Fibroblast of lung (primary cell): ENCODE data around the gene CNOT2. TPM values are rescaled to one million over a fixed set of nuclear protein-coding genes. Genes with fewer than 3 reads are reported as not detected.
A peak's percentile ranks its signal among the peaks of the same experiment; 100 is the strongest.

Experiments
- DNase-seq, 2 donors: peaks; one replicate each; pipeline versions ENCODE4 v3.0.0 to v3.0.0-alpha.2; 2010; ENCODE audit warnings: low read depth in 2 of 2
- H2AFZ ChIP-seq: 2 replicates; pipeline ENCODE4 v1.5.1; 2012; ENCODE audit warnings: low read length, control low read depth, inconsistent platforms
- H3K27ac ChIP-seq: 2 replicates; pipeline ENCODE4 v1.5.1; 2011; ENCODE audit warnings: low read length, control low read depth; ENCODE audit not compliant: insufficient read depth
- H3K27me3 ChIP-seq: 2 replicates; pipeline ENCODE4 v1.5.1; 2011; ENCODE audit warnings: mild to moderate bottlenecking, low read length; ENCODE audit not compliant: control insufficient read depth, insufficient read depth
- H3K36me3 ChIP-seq: 2 replicates; pipeline ENCODE4 v1.5.1; 2011; ENCODE audit warnings: low read length; ENCODE audit not compliant: control insufficient read depth, insufficient read depth
- H3K4me1 ChIP-seq: 2 replicates; pipeline ENCODE4 v1.5.1; 2011; ENCODE audit warnings: low read length; ENCODE audit not compliant: control insufficient read depth, insufficient read depth; ENCODE audit errors: extremely low read depth
- H3K4me2 ChIP-seq: 2 replicates; pipeline ENCODE4 v1.5.1; 2011; ENCODE audit warnings: low read length, control low read depth; ENCODE audit not compliant: insufficient read depth; ENCODE audit errors: extremely low read depth
- H3K4me3 ChIP-seq, 4 experiments: fragments of 200-600 bp in 1 of 4; sonication (generic) in 1 of 4; replicated peaks in 1 of 4; 2 replicates each; pipeline ENCODE4 v1.5.1; 2011 to 2016; ENCODE audit warnings: low read length in 4 of 4, low read depth in 3 of 4, mild to moderate bottlenecking in 3 of 4, control low read depth in 2 of 4, inconsistent platforms in 1 of 4, mixed read lengths in 1 of 4; ENCODE audit not compliant: insufficient read depth in 1 of 4; ENCODE audit errors: control extremely low read depth in 1 of 4
- H3K79me2 ChIP-seq: 2 replicates; pipeline ENCODE4 v1.5.1; 2012; ENCODE audit warnings: mild to moderate bottlenecking, low read length, inconsistent platforms; ENCODE audit not compliant: control insufficient read depth, insufficient read depth
- H3K9ac ChIP-seq: 2 replicates; pipeline ENCODE4 v1.5.1; 2011; ENCODE audit warnings: mild to moderate bottlenecking, low read length, control low read depth; ENCODE audit not compliant: insufficient read depth
- H3K9me3 ChIP-seq: 2 replicates; pipeline ENCODE4 v1.5.1; 2012; ENCODE audit warnings: low read depth, low read length; ENCODE audit not compliant: control insufficient read depth, insufficient read depth
- H4K20me1 ChIP-seq: 2 replicates; pipeline ENCODE4 v1.5.1; 2011; ENCODE audit warnings: low read length; ENCODE audit not compliant: control insufficient read depth, insufficient read depth; ENCODE audit errors: extremely low read depth
- EZH2 ChIP-seq: IDR thresholded peaks from 2 replicates; pipeline ENCODE4 v1.5.1; 2012; ENCODE audit warnings: low read length, control low read depth, mild to moderate bottlenecking; ENCODE audit errors: missing control alignments
- polyA plus RNA-seq, 2 donors: library from polyadenylated mRNA; depleted of rRNA in 1 of 2; stranded (reverse) in 1 of 2; unstranded in 1 of 2; fragments of >200 nt; gene quantifications; 2 replicates each; pipeline ENCODE4 v1.2.1, GENCODE V29; 2011 to 2012; ENCODE audit warnings: missing spikeins in 1 of 2
- total RNA-seq: library from RNA; depleted of rRNA; stranded (reverse); fragments of >200 nt; gene quantifications from 2 replicates; pipeline ENCODE4 v1.2.1, GENCODE V29; 2014
- TF ChIP-seq, protein P1 (sequence below), 2 donors: IDR thresholded peaks in 1 of 2; conservative IDR thresholded peaks in 1 of 2; 1 replicate in 1 of 2; 2 replicates in 1 of 2; pipeline ENCODE4 v1.5.1; 2011 to 2012; ENCODE audit warnings: low read length in 2 of 2, control low read depth in 1 of 2, inconsistent platforms in 1 of 2, low read depth in 1 of 2, mild to moderate bottlenecking in 1 of 2

The CNOT2 gene
- total and polyA plus RNA-seq, 2 donors (not counting 1 experiment from before 2014, with no cell fraction given): 95.2 to 116 TPM

DNA sequence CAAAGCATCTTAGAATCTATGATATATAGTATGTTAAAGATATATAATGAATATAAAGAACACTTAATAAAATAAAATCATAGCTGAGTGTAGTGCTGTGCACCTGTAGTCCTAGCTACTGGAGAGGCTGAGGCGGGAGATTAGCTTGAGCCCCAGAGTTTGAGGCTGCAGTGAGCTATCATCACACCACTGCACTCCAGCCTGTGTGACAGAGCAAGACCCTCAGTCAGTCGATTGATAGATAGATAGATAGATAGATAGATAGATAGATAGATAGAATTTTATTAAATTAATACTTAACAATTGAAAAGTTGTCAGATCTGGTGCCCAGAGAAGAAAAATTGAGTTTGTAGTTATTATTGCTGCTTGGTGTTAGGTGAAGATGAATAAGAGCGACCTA is 40.0 kb downstream of the CNOT2 start:
- H3K4me3 ChIP-seq: no peak overlapping the region
- no peak overlapping the region for H3K27ac ChIP-seq
- no peaks in the 10 kb centered on the region for H3K36me3 ChIP-seq
- H3K9me3 ChIP-seq: no peaks in the 10 kb centered on the region
- DNase-seq: no peak
- H2AFZ ChIP-seq: no peak overlapping the region
- no peak overlapping the region for H3K9ac ChIP-seq
- H3K27me3 ChIP-seq: no peaks in the 10 kb centered on the region
- H3K4me2 ChIP-seq: no peak overlapping the region
- TF ChIP-seq EZH2: no peak
- TF ChIP-seq, protein P1, sequence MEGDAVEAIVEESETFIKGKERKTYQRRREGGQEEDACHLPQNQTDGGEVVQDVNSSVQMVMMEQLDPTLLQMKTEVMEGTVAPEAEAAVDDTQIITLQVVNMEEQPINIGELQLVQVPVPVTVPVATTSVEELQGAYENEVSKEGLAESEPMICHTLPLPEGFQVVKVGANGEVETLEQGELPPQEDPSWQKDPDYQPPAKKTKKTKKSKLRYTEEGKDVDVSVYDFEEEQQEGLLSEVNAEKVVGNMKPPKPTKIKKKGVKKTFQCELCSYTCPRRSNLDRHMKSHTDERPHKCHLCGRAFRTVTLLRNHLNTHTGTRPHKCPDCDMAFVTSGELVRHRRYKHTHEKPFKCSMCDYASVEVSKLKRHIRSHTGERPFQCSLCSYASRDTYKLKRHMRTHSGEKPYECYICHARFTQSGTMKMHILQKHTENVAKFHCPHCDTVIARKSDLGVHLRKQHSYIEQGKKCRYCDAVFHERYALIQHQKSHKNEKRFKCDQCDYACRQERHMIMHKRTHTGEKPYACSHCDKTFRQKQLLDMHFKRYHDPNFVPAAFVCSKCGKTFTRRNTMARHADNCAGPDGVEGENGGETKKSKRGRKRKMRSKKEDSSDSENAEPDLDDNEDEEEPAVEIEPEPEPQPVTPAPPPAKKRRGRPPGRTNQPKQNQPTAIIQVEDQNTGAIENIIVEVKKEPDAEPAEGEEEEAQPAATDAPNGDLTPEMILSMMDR (conservative IDR thresholded peaks at IDR 0.05 in 1 of 2, IDR thresholded peaks at IDR 0.05 in 1 of 2; ENCODE audit: low read depth in 1 of 2, low read length in 2 of 2): no peak
- H4K20me1 ChIP-seq: no peaks in the 10 kb centered on the region
- H3K4me1 ChIP-seq: no peaks in the 10 kb centered on the region
- peaks cover 5% of the 10 kb centered on the region for H3K79me2 ChIP-seq

DNA sequence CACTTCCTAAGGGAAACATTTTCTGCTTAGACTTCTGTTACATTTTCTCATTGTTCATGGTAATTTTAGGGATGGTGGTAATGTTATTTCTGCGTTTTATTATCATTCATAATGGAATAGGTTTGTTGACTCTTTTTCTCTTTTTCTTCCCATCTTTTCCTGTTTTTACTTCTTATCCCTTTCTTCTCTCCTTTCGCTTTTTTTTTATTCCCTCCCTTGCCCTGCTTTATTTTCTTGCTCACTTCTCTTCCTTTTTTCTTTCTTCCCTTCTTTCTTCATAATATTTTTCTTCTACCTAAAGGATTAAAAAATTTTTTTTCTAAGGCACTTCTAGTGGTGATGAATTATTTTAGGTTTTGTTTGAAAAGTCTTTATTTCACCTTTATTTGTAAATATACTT is 45.6 kb downstream of the CNOT2 start:
- TF ChIP-seq, protein P1 (conservative IDR thresholded peaks at IDR 0.05 in 1 of 2, IDR thresholded peaks at IDR 0.05 in 1 of 2; ENCODE audit: low read depth in 1 of 2, low read length in 2 of 2): no peak
- no peak for TF ChIP-seq EZH2
- Histone ChIP-seq H3K27ac (no peak overlapping the region), H3K9ac (no peak overlapping the region), H3K4me3 (no peak overlapping the region), H4K20me1 (no peaks in the 10 kb centered on the region), H3K4me1 (no peaks in the 10 kb centered on the region), H3K4me2 (no peak overlapping the region), H3K9me3 (no peaks in the 10 kb centered on the region), H3K79me2 (peaks cover 2% of the 10 kb centered on the region), H3K36me3 (no peaks in the 10 kb centered on the region), H3K27me3 (no peaks in the 10 kb centered on the region), H2AFZ (no peak overlapping the region)
- no peak for DNase-seq

DNA sequence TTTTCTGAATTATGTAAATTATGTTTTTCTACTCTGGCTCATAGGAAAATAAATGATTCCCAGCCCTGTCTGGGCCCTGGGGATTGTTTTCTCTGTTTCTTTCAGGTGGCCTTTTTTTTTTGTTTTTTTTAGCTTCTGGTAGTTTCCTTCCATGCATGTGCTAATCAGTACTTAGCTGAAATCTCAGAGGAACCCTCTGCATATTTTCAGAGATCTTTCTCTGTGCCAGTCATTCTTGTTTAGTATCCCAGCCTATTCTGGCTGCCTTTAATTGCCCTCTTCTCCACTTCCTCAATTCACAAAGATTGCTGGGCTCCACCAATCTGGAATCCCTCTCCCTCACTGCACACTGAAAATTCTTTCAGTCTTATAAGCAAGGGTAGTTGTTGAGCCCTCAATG is 46.9 kb downstream of the CNOT2 start:
- peaks cover 4% of the 10 kb centered on the region for H3K79me2 ChIP-seq
- no peaks in the 10 kb centered on the region for H3K4me1 ChIP-seq
- H3K4me2 ChIP-seq: no peak overlapping the region
- peak in 1 of 2 donors; percentile 6 for DNase-seq
- no peaks in the 10 kb centered on the region for H3K36me3 ChIP-seq
- H3K9ac ChIP-seq: no peak overlapping the region
- no peak overlapping the region for H3K27ac ChIP-seq
- no peaks in the 10 kb centered on the region for H4K20me1 ChIP-seq
- H3K27me3 ChIP-seq: no peaks in the 10 kb centered on the region
- no peaks in the 10 kb centered on the region for H3K9me3 ChIP-seq
- no peak overlapping the region for H2AFZ ChIP-seq
- no peak overlapping the region for H3K4me3 ChIP-seq
- TF ChIP-seq, protein P1 (conservative IDR thresholded peaks at IDR 0.05 in 1 of 2, IDR thresholded peaks at IDR 0.05 in 1 of 2; ENCODE audit: low read depth in 1 of 2, low read length in 2 of 2): no peak
- TF ChIP-seq EZH2: no peak
